Body of pancreas (tissue), 4 donors: ENCODE results near the gene ZNF688. TPM values are rescaled to one million over a fixed set of nuclear protein-coding genes. Genes with fewer than 3 reads are reported as not detected.
"Not testable (repeated sequence)": the region's sequence is repeated elsewhere in the genome, so short reads cannot be mapped to it uniquely, and the experiment has no call there.

Source experiments
- ATAC-seq: fragments of 150-250 bp; one replicate; pipeline ENCODE4 v1.9.1; 2016
- DNase-seq, 4 donors: peaks; one replicate each; pipeline ENCODE4 v3.0.0-alpha.2; 2019
- H3K27ac ChIP-seq, 4 donors: fragments of 200-600 bp; sonication (generic); 1 replicate in 3 of 4; 2 replicates in 1 of 4; pipeline versions ENCODE4 v1.5.1 to v1.6.1; 2016 to 2019; ENCODE audit warnings: mild to moderate bottlenecking in 1 of 4, mixed read lengths in 1 of 4, moderate library complexity in 1 of 4
- H3K27me3 ChIP-seq, 2 donors: fragments of 200-600 bp; sonication (generic); one replicate each; pipeline ENCODE4 v1.6.0; 2016; ENCODE audit warnings: mild to moderate bottlenecking in 1 of 2
- H3K36me3 ChIP-seq, 2 donors: fragments of 200-600 bp; sonication (generic); replicated peaks in 1 of 2; 2 replicates each; pipeline ENCODE4 v1.5.1; 2016; ENCODE audit warnings: low read depth in 2 of 2; ENCODE audit not compliant: insufficient read depth in 1 of 2
- H3K4me1 ChIP-seq: fragments of 200-600 bp; sonication (generic); one replicate; pipeline ENCODE4 v1.6.0; 2016
- H3K4me3 ChIP-seq, 2 donors: fragments of 200-600 bp; sonication (generic); 1 replicate in 1 of 2; 2 replicates in 1 of 2; pipeline ENCODE4 v1.5.1; 2016 to 2019
- H3K9me3 ChIP-seq, 3 donors: fragments of 200-600 bp; sonication (generic); 1 replicate in 2 of 3; 2 replicates in 1 of 3; pipeline ENCODE4 v1.5.1; 2016
- CTCF ChIP-seq, 7 experiments: fragments of 450-650 bp in 4 of 7; fragments of 200-600 bp in 3 of 7; sonication (generic) in 3 of 7; IDR thresholded peaks; one replicate each; pipeline ENCODE4 v1.5.1; 2016 to 2019; ENCODE audit warnings: antibody characterized with exemption in 7 of 7
- POLR2A ChIP-seq, 3 donors: fragments of 450-650 bp; IDR thresholded peaks; one replicate each; pipeline ENCODE4 v1.6.1; 2016; ENCODE audit warnings: antibody characterized with exemption in 3 of 3, mild to moderate bottlenecking in 2 of 3
- WGBS, 2 donors: methylation state at CpG; one replicate each; pipeline ENCODE4 v1.1.5; 2017; 5-methylcytosine and 5-hydroxymethylcytosine counted together
- intact Hi-C: fragments of 100-400 bp; cut with DNase I; formaldehyde crosslinking; loops from one replicate; pipeline ENCODE4 v1.15.1; 2023
- total RNA-seq, 2 donors: library from RNA; depleted of rRNA; stranded (reverse); fragments of >200 nt; gene quantifications; one replicate each; pipeline ENCODE4 v1.1.0, GENCODE V29; 2016

ZNF688 gene
- total RNA-seq, 2 donors from 2014 or later, result 19.2 to 27.4 TPM

GRCh38 chr16:30541502-30542329, 29.8 kb downstream of the ZNF688 start:
- Histone ChIP-seq H3K4me1 (peaks cover 31% of the 10 kb centered on the region), H3K36me3 (no peaks in the 10 kb centered on the region), H3K4me3 (no peak overlapping the region), H3K27me3 (no peaks in the 10 kb centered on the region), H3K9me3 (no peaks in the 10 kb centered on the region), H3K27ac (peak overlapping the region in 2 of 4 donors; percentile 4 to 42)
- intact Hi-C loops, result no loop called here
- TF ChIP-seq POLR2A (IDR thresholded peaks at IDR 0.05), result no peak
- TF ChIP-seq CTCF (IDR thresholded peaks at IDR 0.05), result no peak
- ATAC-seq (peak; percentile 37), DNase-seq (peak in 1 of 4 donors; percentile 28)
- WGBS, 2 donors, result 33 to 36% methylated on average over 10 of the region's 10 CpGs

- H3K27me3 ChIP-seq, H3K9me3 ChIP-seq, intact Hi-C loops, ATAC-seq, DNase-seq, H3K4me3 ChIP-seq, H3K36me3 ChIP-seq: not testable (repeated sequence)
- Histone ChIP-seq H3K4me1 (peaks cover 38% of the 10 kb centered on the region), H3K27ac (peak overlapping the region in 2 of 4 donors; percentile 4 to 42)
- WGBS, 2 donors, result 42% methylated on average over 9 of the region's 9 CpGs
Measured at GRCh38 chr16:30540916-30541464, 30.5 kb downstream of the ZNF688 start.

- H3K27ac ChIP-seq, result peak overlapping the region in 2 of 4 donors; percentile 18 to 32
Measured at GRCh38 chr16:30539986-30540526, 31.5 kb downstream of the ZNF688 start.

GRCh38 chr16:30539000-30539964, 32.2 kb downstream of the ZNF688 start:
- Histone ChIP-seq H3K4me3 (no peak overlapping the region), H3K4me1 (peaks cover 45% of the 10 kb centered on the region), H3K27me3 (no peaks in the 10 kb centered on the region), H3K9me3 (no peaks in the 10 kb centered on the region), H3K27ac (peak overlapping the region in 2 of 4 donors; percentile 18 to 32), H3K36me3 (no peaks in the 10 kb centered on the region)
- DNase-seq (peak in 1 of 4 donors; percentile 30), ATAC-seq (no peak)
- intact Hi-C loops, result no loop called here
- no peak for TF ChIP-seq CTCF (IDR thresholded peaks at IDR 0.05)
- no peak for TF ChIP-seq POLR2A (IDR thresholded peaks at IDR 0.05)
- 65 to 78% methylated on average over 7 to 8 of the region's 8 CpGs for WGBS, 2 donors

More at GRCh38 chr16:30539986-30540526, 31.5 kb downstream of the ZNF688 start:
- WGBS, 2 donors, result 87 to 89% methylated on average over 4 to 13 of the region's 13 CpGs
- intact Hi-C loops, H3K4me3 ChIP-seq, H3K36me3 ChIP-seq, DNase-seq, H3K9me3 ChIP-seq, H3K27me3 ChIP-seq, ATAC-seq: not testable (repeated sequence)
- peaks cover 45% of the 10 kb centered on the region for H3K4me1 ChIP-seq

- DNase-seq, H3K36me3 ChIP-seq, H3K4me3 ChIP-seq, intact Hi-C loops, ATAC-seq, H3K27me3 ChIP-seq, H3K9me3 ChIP-seq: not testable (repeated sequence)
- 88 to 89% methylated on average over 13 of the region's 13 CpGs for WGBS, 2 donors
- Histone ChIP-seq H3K4me1 (peaks cover 51% of the 10 kb centered on the region), H3K27ac (peak overlapping the region in 3 of 4 donors; percentile 96 to 98 (median 97))
Measured at GRCh38 chr16:30536391-30537024, 35.0 kb downstream of the ZNF688 start.
